GM18511 (cell line): ENCODE measurements around the gene ETV7.
"Not testable (repeated sequence)": the region's sequence is repeated elsewhere in the genome, so short reads cannot be mapped to it uniquely, and the experiment has no call there.

Source experiments
- ATAC-seq: cut with Tn5 transposase; IDR thresholded peaks from one replicate; pipeline ENCODE4 v1.9.1; 2021; ENCODE audit warnings: mild to moderate bottlenecking, moderate library complexity; ENCODE audit not compliant: unreplicated experiment

ETV7 gene

DNA sequence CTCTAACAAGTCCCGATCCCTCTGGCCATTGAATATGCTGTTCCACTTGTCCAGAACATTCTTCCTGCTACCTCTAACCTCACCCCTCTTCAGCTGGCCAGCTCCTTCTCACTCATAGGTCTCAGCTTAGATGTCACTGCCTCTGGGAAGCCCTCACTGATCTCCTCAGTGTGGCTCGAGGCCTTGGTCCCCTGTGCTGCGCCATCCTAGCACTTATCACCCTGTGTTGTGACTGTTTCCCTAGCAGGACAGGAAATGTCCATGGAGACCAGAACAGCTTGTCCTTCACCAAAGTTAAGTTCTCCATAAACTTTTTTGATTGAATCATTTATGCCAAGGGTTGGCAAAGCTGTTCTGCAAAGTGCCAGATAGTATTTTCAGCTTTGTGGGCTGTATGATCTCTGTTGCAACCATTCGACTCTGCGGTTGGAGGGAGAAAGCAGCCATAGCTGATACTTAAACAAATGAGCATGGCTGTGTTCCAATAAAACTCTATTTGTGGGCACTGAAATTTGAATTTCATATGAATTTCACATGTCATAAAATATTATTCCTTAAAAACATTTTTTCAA lies 44.3 kb downstream of the ETV7 start:
- ATAC-seq: no peak

DNA sequence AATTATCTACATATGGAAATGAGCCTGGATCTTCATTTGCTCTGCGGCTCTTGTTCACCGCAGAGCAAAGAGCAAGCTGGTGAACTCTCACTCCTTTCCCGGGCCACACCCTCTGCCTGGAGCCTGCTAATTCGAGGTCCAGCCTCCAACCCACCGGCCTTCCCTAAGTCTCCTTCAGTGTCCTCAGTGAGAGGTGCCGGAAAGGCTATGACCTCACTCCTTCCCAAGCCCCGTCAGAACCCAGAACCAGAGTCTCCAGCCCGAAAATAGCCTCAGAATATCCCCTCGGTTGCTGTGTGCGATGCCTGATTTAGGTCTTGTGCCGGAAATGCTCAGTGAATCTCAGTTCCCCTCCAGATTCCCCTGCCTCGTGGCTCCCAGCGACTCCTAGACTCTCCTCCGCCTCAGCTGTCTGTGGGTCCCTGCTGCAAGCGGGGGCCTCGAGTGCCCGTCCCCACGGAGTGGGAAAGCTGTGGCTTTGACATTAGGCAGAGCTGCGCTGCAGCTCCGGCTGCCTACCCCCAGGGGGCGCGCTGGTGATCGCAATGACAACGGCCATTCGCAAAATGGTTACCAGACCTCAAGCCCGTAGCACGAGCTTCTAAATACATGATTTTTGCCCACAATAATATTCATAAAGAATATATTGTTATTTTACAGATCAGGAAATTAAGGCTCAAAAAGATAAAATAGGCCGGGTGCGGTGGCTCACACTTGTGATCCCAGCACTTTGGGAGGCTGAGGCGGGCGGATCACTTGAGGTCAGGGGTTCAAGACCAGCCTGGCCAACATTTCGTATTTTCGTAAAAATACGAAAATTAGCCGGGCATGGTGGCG lies 46.6 kb downstream of the ETV7 start:
- no peak for ATAC-seq

DNA sequence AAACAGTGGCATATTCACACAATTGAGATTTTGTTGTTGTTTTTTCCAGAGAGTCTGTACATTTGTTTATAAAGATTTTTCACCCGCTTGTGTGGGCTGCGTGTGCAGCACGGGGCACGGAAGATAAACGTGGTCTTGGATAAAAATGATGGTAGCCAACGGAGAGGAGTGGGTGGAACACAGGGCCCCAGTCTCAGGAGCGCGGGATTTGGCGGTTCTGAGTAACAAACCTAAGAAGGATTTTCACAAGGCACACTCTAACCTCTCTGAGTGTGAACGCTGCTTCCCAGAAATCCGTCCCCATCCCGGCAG lies 47.2 kb downstream of the ETV7 start:
- ATAC-seq: no peak

DNA sequence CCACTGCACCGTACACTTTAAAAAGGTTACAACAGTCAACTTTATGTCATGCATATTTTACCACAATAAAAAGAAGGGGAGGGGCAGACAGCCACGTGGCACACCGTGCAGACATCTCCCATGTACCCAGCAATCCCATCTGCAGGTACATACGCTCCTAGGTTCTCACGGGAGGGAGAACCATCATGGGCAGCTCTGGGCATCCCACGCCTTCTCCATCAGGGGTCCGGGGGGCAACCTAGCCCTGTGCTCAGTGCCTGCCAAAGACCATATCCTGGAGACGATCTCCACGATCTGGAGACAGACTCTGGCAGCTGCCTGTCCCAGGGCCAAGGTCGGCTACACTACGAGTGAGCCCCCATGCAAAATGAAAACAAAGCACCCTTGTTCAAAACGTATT lies 48.3 kb downstream of the ETV7 start:
- no peak for ATAC-seq

DNA sequence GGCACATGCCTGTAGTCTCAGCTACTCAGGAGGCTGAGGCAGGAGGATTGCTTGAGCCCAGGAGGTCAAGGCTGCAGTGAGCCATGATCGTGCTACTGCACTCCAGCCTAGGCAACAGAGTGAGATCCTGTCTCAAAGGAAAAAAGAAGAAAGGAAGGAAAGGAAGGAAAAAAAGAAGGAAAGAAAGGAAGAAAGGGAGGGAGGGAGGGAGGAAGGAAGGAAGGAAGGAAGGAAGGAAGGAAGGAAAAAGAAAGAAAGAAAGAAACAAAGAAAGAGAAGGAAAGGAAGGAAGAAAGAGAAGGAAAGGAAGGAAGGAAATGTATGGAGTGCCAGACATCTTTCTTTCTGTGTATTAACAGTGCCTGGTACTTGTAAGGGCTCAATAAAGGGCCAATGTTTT lies 49.2 kb downstream of the ETV7 start:
- ATAC-seq: not testable (repeated sequence)

DNA sequence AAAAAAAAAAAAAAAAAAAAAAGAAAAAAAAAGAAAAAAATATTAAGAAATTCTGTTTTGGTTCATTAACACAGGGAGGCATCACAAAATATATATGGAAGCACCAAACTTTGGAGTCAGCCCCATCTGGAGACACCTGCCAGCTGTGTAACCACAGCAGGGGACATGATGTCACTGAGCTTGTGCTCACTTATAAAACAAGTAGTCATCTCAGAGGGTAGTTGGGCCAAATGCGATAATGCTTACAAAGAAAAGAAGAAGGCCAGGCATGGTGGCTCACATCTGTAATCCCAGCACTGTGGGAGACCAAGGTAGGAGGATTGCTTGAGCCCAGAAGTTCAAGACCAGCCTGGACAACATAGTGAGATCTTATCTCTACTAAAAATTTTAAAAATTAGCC lies 49.7 kb downstream of the ETV7 start:
- no peak for ATAC-seq

DNA sequence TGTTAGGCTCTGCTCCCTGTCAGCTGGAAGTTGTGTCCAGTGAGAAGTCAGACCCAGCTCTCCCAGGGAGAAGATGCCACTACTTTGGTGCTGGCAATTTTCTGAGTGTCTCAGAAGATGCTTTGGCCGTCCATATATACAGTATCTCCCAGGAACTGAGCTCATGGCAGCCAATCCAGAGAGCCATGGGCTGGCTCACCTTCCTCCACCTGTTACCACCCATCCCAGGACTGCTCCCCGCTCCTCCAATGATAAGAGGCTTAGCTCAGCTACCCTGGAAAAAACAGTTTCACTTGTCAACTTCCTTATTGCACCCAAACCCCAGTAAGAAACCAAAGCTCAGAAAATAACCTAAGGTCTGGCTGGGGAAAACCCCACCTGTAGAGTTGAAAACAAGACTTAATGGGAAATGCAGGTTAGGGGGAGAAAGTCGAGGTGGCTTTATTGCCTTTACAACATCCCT lies 50.7 kb downstream of the ETV7 start, which contains the start of gene BNIP5:
Gene BNIP5, minus strand, starts transcription at position 110 of the 463 bp plus-strand sequence. CDS start 6,198 bp downstream, outside the sequence.
- ATAC-seq: no peak

DNA sequence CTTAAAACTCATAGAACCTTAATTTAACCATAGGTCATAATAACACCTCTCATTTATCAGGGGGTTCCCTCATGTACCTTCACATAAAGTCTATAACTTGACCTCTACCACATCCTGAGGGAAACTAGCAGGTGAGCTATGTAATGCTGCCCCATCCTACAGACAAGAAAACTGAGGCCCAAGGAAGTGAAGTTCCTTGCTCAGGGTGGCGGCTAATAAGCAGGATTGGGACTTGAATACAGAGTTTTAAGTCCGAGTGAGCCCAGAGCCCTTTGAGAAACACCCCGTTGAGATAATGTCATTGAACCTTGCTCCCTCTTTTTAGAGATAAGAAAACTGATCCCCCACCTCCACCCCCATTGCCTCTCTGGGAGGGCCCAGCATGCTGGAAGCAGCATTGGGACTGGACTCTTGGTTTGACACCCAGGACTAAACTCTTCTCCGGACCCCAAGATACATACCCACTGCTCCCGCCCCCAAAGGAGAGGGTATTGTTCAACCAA lies 51.2 kb downstream of the ETV7 start:
- no peak for ATAC-seq

DNA sequence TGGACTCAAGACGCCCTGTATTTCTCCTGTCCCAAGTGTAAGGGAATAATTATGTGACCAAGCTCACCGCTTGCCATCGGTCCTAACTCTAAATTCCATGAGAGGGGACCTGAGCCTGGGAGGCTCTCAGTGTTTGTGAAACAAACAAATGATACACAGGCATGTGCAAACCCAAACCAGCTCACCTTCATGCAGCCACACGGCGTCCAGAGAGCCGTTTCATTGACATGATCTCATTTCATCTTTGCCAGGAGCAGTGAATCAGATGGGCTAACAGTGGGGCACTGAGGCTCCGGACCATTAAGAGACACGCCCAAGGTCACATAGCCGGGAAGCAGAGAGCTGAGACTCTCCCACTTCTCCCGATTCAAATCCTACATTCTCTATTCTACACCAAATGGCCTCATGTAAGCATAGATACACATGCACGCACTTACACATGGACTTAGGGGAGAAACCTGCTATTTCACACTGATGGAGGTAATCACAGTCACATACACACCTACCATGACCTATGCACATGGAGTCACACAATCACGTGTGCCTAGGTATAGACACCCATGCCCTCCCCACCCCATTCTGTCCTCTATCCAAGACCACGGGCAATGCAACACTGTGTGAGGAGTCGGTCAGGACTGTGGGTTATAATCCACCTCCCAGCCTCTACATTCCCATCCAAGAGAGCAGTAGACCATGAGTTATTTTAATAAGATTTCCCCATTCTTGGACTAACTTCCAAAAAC lies 51.8 kb downstream of the ETV7 start:
- no peak for ATAC-seq

DNA sequence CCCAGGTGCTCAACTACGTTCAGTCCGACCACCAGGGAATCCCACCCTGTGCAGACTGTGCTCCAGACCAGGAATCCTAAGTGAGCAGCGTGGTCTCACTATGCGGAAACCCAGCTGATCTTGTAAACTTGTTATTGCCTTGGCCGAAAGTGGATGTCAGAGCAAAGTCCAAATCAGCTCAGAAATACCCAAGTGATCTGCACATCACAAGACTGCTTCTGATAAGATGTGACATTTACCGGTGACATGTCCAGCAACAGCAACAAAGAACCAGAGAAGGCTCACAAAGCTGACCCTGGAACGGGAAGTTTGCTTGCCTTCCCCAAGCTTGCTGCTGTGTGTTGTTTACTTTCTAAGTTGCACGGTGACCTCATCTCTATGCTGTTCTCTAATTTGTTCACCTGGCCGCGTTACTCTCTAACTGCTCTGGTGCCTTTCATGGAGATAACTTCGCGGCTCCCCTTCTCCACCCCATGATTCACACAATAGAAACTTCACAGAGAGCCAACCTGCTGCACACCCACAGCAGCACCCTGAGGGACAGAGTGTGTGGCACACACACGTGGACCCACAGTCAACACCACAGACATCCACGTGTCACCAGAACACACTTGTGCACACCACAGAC lies 52.5 kb downstream of the ETV7 start:
- ATAC-seq: no peak

DNA sequence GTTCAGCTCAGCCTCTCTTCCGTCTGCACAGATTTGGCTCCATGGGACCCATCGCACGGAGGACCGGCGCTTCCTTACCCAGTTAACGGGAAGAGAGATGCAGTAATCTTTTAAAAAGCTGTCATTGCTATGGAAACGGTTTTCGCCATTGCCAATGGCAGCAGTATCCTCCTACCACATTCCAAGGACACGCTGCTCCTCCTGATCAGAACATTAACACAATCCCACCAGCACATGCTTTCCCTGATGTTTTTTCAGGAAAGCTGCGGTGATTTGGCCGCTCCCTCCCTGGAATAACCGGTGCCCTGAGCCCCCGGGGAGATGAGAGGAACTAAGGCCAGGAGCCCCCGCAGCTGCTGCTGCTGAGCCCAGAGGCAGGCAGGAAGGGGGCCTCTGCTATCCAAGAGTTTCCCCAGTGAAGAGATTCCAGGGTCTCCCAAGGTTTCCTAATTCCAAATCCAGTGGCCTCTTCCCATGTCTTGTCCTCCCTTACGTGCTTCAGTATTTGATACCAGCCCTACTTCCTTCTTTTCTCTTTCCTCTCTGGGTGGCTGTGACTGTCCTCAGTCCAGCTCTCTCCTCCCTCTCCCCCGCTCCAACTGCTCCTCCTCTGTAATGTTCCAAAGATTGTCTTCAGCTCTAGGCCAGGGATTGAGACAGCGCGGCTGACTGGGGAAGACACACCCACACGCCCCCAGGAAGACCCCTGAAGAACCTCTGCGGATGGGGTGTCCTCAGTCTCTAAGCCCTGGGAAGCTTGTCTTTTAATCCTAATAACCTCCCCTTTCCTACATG lies 53.3 kb downstream of the ETV7 start:
- ATAC-seq: no peak

DNA sequence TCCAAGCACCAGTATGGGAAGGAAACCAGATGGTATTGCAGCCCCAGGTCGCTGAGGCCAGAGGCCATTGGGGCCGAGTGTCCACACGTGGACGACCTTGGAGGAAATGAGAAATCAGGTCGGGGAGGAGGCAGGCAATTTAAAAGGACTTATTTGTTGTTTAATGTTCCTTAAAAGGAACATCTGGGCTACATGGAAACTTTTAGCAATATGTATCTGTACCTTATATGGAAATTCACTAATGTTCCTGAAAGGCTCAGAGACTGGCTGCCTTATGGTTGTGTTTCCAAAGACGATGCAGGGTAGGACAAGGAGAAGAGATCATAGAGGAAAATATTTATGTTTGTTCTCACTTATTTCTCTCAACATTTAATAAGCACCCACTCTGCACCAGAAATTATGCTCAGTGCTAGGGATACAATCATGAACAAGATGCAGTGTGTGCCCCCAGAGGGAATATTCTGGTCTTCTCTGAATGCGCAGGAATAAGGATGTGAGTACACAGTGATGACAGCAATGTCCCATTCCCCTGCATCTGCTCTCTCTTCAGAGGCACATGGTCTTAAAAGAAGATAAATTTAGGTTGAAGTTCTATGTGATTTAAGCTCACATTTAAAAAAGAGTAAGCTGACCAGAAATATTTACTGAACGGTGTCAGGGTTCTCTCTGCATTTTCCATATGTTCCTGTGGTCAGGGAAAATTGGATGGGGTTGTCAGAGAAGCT lies 54.1 kb downstream of the ETV7 start:
- ATAC-seq: no peak

DNA sequence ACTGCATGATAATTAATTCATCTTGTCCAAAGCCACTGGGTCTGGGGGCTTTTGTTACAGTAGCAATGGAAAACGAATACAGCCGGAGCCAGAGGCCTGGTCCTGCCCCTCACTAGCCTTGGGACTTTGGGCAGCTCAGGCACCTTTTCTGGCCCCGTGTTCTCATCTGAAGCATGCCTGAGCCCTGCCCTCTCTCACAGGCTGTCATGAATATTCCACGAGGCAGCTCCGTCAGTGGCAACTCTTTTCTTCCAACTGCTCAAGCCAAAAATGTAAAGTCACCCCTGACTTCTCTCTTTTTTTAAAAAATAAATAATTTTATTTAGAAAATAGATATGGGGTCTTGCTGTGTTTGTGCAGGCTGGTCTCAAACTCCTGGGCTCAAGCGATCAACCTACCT lies 56.1 kb downstream of the ETV7 start:
- no peak for ATAC-seq

DNA sequence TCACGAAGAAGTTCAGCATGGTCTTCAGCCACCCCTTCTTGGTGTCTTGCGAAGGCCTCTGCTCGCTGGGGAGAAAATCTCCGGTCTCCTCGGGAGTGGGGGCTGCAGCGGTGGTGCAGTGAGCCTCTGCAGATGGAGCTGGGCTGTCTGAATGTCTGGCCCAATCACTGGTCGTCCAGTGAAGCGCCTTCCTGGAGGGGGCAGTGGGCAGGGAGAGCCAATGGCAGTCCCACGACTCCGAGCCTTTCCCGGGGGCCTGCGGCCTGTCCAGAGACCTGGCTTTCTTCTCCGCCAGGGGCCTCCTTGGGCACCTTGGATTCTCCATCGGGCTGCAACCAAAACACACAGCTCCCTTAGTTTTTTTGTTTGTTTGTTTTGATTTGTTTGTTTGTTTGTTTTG lies 57.1 kb downstream of the ETV7 start:
- ATAC-seq: no peak

DNA sequence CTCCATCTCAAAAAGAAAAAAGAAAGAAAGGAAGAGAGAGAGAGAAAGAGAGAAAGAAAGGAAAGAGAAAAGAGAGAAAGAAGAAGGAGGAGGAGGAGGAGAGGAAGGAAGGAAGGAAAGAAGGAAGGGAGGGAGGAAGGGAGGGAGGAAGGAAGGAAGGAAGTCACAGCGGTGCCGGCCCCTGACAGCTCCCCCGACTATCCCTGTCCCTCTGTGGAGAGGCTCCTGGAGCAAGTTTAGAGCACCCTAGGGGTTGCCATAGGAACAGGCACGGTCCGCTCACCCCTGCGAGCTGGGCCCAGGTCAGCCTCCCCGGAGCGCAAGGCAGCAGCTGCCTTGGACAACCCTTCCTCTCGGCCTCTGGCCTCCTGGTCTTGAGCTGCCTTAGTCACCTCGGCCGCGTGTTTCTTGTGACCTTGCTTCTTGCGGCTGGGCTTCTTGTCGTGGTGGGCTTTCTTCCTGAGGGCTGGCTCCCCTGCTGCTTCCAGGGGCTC lies 57.6 kb downstream of the ETV7 start:
- ATAC-seq: no peak

DNA sequence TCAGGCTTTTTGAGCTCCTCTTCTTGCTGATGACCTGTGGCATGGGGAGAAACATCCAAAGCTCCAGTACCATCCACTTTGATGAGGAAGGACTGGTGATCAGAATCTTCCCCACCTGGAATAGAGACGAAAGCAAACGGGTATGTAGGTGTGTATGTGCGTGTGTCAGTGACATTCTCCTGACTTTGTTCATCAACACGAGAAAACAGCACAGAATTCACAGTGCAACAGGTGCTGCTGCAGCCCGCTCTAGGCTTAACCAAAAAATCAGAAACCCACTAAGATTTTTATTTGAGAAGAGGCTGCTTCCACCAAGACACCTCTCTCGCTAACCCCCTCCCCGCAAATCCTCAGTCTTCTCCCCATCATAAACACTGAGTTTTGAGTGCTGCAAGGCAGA lies 58.9 kb downstream of the ETV7 start:
- no peak for ATAC-seq

DNA sequence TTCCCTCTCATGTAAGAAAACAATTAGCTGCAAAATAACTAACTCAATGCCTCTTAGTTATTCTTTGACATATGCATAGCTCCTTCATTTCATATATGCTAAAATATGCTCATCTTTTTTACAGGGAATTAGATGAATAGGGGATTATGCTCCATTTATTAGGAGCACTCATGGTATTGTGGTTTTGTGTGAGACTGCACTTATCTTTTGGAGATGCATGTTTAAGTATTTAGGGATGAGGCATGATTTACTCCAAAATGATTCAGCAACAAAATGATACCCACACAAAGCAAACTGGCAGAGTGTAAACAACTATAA lies 59.6 kb downstream of the ETV7 start:
- ATAC-seq: no peak

DNA sequence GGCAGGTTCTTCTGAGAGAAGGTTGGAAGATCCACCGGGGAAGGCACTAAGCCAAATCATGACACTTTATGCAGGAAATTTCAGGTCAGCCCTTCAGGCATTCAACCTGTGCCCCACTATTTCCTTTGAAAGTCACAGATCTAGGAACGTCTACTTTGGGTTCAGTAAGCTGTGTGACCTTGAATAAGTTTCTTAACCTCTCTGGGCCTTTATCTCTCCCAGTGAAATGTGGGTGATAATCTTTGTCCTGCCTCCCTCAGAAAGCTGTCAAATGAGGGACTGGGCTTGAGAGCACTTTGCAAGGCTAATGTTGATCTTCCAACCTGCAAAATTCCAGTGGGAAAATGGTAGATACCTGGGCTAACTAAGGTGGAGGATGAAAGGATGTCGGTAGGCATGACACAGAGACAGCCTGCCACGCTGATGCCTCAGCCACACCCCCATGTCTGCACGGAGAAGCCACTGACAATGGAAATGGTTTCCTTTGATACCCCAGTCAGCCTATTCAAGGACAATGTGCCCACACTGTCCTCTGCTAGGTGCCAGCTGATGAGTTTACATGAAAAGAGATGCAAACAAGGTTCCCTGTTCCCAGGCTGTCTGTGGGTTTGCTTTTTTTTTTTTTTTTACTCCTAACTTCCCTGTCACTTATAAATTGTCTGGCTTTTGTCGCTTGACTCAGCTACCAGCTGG lies 60.1 kb downstream of the ETV7 start:
- no peak for ATAC-seq

DNA sequence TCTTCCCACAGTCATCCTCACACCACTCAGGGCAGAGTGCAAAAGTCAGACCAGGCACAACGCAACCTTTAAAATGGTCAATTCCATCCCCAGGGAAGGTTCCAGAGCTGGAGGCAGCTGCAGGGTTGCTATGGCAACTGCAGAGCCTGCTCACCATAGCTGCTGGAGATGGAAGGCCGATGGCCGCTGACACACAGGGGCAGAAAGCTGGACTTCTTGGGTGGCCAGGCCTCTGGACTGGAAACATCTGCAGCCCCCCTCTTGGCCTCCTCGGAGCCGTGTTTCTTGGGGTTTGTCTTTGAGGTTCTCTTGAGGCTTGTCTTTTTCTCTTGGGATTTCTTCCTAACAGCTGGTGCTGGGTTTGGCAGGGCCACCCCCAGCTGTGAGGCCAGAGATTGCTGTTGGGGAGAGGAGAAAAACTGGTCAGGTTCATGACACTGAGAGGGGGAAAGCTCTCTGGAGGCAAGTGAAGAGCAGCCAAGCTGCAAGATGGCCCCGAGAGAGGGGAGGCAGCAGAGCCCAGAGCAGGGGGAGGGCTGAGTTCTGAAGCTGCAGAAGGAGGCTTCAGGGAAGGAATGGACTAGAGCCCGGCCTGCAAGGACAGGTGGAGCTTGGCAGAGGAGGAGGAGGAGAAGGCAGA lies 61.0 kb downstream of the ETV7 start:
- ATAC-seq: no peak
